Measurements from ENCODE around the gene WRAP73.

DNA sequence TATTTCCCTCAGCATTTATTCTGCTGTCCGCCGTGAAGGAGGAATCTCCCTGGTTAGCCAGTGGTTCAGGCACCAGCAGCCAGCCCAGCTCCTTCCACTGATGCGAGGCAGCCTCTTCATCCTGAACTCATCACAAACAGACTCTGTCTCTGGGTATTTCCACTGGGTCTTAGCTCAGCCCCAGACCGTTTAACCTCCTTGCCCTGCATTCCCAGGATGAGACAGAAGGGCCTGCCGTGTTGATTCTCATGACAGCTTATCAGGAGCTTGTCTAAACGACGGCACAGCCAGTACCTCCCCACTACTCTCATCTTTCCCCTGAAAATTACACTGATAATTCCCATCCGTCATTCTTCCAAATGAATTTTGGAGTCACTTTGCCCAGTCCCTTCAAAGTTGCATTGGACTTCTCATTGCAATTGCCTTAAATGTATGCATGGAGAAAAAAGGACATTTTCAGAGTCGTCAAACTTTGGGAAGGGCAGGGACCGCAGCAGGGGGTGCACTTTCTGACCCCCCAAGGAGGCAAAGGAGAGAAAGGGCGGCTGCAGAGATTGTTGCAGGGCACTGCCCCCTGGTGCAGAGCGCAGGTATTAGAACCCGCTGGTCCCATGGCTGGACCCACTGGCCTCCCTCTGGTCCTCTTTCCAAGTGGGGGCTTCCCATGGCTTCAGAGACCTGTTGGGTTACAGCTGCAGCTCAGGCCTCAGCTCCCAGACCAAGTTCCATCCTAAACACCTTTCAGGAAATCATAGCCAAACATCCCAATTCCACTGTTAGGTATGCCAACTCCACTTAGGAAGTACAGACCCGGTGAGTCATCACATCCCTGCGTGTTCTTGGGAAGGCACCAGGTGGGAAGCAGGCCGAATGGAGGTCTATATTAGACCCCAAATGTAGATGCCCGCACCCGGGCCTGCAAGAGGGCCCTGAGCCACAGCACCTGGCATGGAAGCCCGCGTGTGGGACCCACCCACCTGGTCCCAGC, 34.9 kb downstream of the WRAP73 start:
- TF ChIP-seq, protein P1, sequence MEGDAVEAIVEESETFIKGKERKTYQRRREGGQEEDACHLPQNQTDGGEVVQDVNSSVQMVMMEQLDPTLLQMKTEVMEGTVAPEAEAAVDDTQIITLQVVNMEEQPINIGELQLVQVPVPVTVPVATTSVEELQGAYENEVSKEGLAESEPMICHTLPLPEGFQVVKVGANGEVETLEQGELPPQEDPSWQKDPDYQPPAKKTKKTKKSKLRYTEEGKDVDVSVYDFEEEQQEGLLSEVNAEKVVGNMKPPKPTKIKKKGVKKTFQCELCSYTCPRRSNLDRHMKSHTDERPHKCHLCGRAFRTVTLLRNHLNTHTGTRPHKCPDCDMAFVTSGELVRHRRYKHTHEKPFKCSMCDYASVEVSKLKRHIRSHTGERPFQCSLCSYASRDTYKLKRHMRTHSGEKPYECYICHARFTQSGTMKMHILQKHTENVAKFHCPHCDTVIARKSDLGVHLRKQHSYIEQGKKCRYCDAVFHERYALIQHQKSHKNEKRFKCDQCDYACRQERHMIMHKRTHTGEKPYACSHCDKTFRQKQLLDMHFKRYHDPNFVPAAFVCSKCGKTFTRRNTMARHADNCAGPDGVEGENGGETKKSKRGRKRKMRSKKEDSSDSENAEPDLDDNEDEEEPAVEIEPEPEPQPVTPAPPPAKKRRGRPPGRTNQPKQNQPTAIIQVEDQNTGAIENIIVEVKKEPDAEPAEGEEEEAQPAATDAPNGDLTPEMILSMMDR (IDR thresholded peaks at IDR 0.05; ENCODE audit: low read depth, low read length) = peak; percentile 64
- TF ChIP-seq EZH2phosphoT487 (IDR thresholded peaks at IDR 0.05; ENCODE audit: low read depth) = no peak

Measured in OCI-LY3 (cell line).